Measurements from ENCODE around the gene ZNF569.
A peak's percentile ranks its signal among the peaks of the same experiment; 100 is the strongest.

Gene ZNF569

GRCh38 chr19:37511186-37511585 is 43.9 kb upstream of the ZNF569 start:
- H3K36me3 ChIP-seq (ENCODE audit: insufficient read depth, low read length) = peaks cover 3% of the 10 kb centered on the region; the same call in 1 of the 2 replicates
- H3K9ac ChIP-seq (ENCODE audit: low read depth, low read length, poor library complexity, severe bottlenecking) = no peak overlapping the region
- H3K4me1 ChIP-seq (ENCODE audit: insufficient read depth, low read length, poor library complexity, severe bottlenecking) = peaks cover 28% of the 10 kb centered on the region
- H4K20me1 ChIP-seq (ENCODE audit: insufficient read depth, low read length, poor library complexity, severe bottlenecking) = no peaks in the 10 kb centered on the region
- TF ChIP-seq CTCF (conservative IDR thresholded peaks at IDR 0.05; ENCODE audit: low read length) (no peak), EZH2phosphoT487 (IDR thresholded peaks at IDR 0.05; ENCODE audit: borderline replicate concordance) (no peak)
- H2AFZ ChIP-seq (ENCODE audit: low read length) = no peak overlapping the region
- no peaks in the 10 kb centered on the region; the same call in 1 of the 2 replicates for H3F3A ChIP-seq (ENCODE audit: low read depth)
- no peaks in the 10 kb centered on the region for H3K27me3 ChIP-seq (ENCODE audit: insufficient read depth, low read length, poor library complexity, severe bottlenecking)
- H3K79me2 ChIP-seq (ENCODE audit: insufficient read depth, low read length) = peaks cover 21% of the 10 kb centered on the region
- H3K4me3 ChIP-seq (ENCODE audit: low read length, poor library complexity, severe bottlenecking) = no peak overlapping the region
- no peaks in the 10 kb centered on the region for H3K9me2 ChIP-seq (replicated peaks; ENCODE audit: low read depth, low read length)
- H3K9me3 ChIP-seq (ENCODE audit: insufficient read depth, low read depth, low read length) = no peaks in the 10 kb centered on the region
- no peak overlapping the region for H3K4me2 ChIP-seq (ENCODE audit: low read depth, low read length, poor library complexity, severe bottlenecking)

- no peaks in the 10 kb centered on the region for H3F3A ChIP-seq (ENCODE audit: low read depth)
- H3K9ac ChIP-seq (ENCODE audit: low read depth, low read length, poor library complexity, severe bottlenecking) = peak overlapping the region; percentile 90
- no peak for TF ChIP-seq CTCF (conservative IDR thresholded peaks at IDR 0.05; ENCODE audit: low read length)
- no peak for TF ChIP-seq EZH2phosphoT487 (IDR thresholded peaks at IDR 0.05; ENCODE audit: borderline replicate concordance)
- peak overlapping the region; percentile 96 for H2AFZ ChIP-seq (ENCODE audit: low read length)
- H3K27me3 ChIP-seq (ENCODE audit: insufficient read depth, low read length, poor library complexity, severe bottlenecking) = no peaks in the 10 kb centered on the region
- no peaks in the 10 kb centered on the region for H3K9me3 ChIP-seq (ENCODE audit: insufficient read depth, low read depth, low read length)
- H3K9me2 ChIP-seq (replicated peaks; ENCODE audit: low read depth, low read length) = no peaks in the 10 kb centered on the region
- H4K20me1 ChIP-seq (ENCODE audit: insufficient read depth, low read length, poor library complexity, severe bottlenecking) = no peaks in the 10 kb centered on the region
- peaks cover 21% of the 10 kb centered on the region for H3K79me2 ChIP-seq (ENCODE audit: insufficient read depth, low read length)
- H3K36me3 ChIP-seq (ENCODE audit: insufficient read depth, low read length) = peaks cover 3% of the 10 kb centered on the region; the same call in 1 of the 2 replicates
- peaks cover 18% of the 10 kb centered on the region for H3K4me1 ChIP-seq (ENCODE audit: insufficient read depth, low read length, poor library complexity, severe bottlenecking)
- H3K4me3 ChIP-seq (ENCODE audit: low read length, poor library complexity, severe bottlenecking) = peak overlapping the region; percentile 86
- peak overlapping the region; percentile 79 for H3K4me2 ChIP-seq (ENCODE audit: low read depth, low read length, poor library complexity, severe bottlenecking)
These were observed 39.9 kb upstream of the ZNF569 start for GRCh38 chr19:37507167-37507464.

- H3K9ac ChIP-seq (ENCODE audit: low read depth, low read length, poor library complexity, severe bottlenecking) = peak within 1 kb of the TSS; percentile 90
- H3K9me3 ChIP-seq (ENCODE audit: insufficient read depth, low read depth, low read length) = no peaks in the 10 kb centered on the region
- H4K20me1 ChIP-seq (ENCODE audit: insufficient read depth, low read length, poor library complexity, severe bottlenecking) = no peaks in the 10 kb centered on the region
- H3F3A ChIP-seq (ENCODE audit: low read depth) = no peaks in the 10 kb centered on the region
- peaks cover 18% of the 10 kb centered on the region for H3K4me1 ChIP-seq (ENCODE audit: insufficient read depth, low read length, poor library complexity, severe bottlenecking)
- H3K4me2 ChIP-seq (ENCODE audit: low read depth, low read length, poor library complexity, severe bottlenecking) = peak within 1 kb of the TSS; percentile 79
- H2AFZ ChIP-seq (ENCODE audit: low read length) = peak within 1 kb of the TSS; percentile 96
- no peaks in the 10 kb centered on the region for H3K27me3 ChIP-seq (ENCODE audit: insufficient read depth, low read length, poor library complexity, severe bottlenecking)
- peaks cover 21% of the 10 kb centered on the region for H3K79me2 ChIP-seq (ENCODE audit: insufficient read depth, low read length)
- no peak for TF ChIP-seq EZH2phosphoT487 (IDR thresholded peaks at IDR 0.05; ENCODE audit: borderline replicate concordance)
- no peak for TF ChIP-seq CTCF (conservative IDR thresholded peaks at IDR 0.05; ENCODE audit: low read length)
- peak within 1 kb of the TSS; percentile 86 for H3K4me3 ChIP-seq (ENCODE audit: low read length, poor library complexity, severe bottlenecking)
- H3K9me2 ChIP-seq (replicated peaks; ENCODE audit: low read depth, low read length) = no peaks in the 10 kb centered on the region
- H3K36me3 ChIP-seq (ENCODE audit: insufficient read depth, low read length) = peaks cover 1% of the 10 kb centered on the region; the same call in 1 of the 2 replicates
These were observed 39.3 kb upstream of the ZNF569 start, which contains the start of gene ZNF793 for GRCh38 chr19:37506387-37507166. TSS of gene ZNF793 (plus strand) at chr19:37506939. CDS start at chr19:37523440, 16,501 bp downstream.
